Body of pancreas (tissue), 4 donors: ENCODE data around the gene REELD1. TPM values are rescaled to one million over a fixed set of nuclear protein-coding genes. Genes with fewer than 3 reads are reported as not detected.

Experiments
- ATAC-seq: fragments of 150-250 bp; one replicate; pipeline ENCODE4 v1.9.1; 2016
- DNase-seq, 4 donors: peaks; one replicate each; pipeline ENCODE4 v3.0.0-alpha.2; 2019
- H3K27ac ChIP-seq, 4 donors: fragments of 200-600 bp; sonication (generic); 1 replicate in 3 of 4; 2 replicates in 1 of 4; pipeline versions ENCODE4 v1.5.1 to v1.6.1; 2016 to 2019; ENCODE audit warnings: mild to moderate bottlenecking in 1 of 4, mixed read lengths in 1 of 4, moderate library complexity in 1 of 4
- H3K27me3 ChIP-seq, 2 donors: fragments of 200-600 bp; sonication (generic); one replicate each; pipeline ENCODE4 v1.6.0; 2016; ENCODE audit warnings: mild to moderate bottlenecking in 1 of 2
- H3K36me3 ChIP-seq, 2 donors: fragments of 200-600 bp; sonication (generic); replicated peaks in 1 of 2; 2 replicates each; pipeline ENCODE4 v1.5.1; 2016; ENCODE audit warnings: low read depth in 2 of 2; ENCODE audit not compliant: insufficient read depth in 1 of 2
- H3K4me1 ChIP-seq: fragments of 200-600 bp; sonication (generic); one replicate; pipeline ENCODE4 v1.6.0; 2016
- H3K4me3 ChIP-seq, 2 donors: fragments of 200-600 bp; sonication (generic); 1 replicate in 1 of 2; 2 replicates in 1 of 2; pipeline ENCODE4 v1.5.1; 2016 to 2019
- H3K9me3 ChIP-seq, 3 donors: fragments of 200-600 bp; sonication (generic); 1 replicate in 2 of 3; 2 replicates in 1 of 3; pipeline ENCODE4 v1.5.1; 2016
- POLR2A ChIP-seq, 3 donors: fragments of 450-650 bp; IDR thresholded peaks; one replicate each; pipeline ENCODE4 v1.6.1; 2016; ENCODE audit warnings: antibody characterized with exemption in 3 of 3, mild to moderate bottlenecking in 2 of 3
- WGBS, 2 donors: methylation state at CpG; one replicate each; pipeline ENCODE4 v1.1.5; 2017; 5-methylcytosine and 5-hydroxymethylcytosine counted together
- intact Hi-C: fragments of 100-400 bp; cut with DNase I; formaldehyde crosslinking; loops from one replicate; pipeline ENCODE4 v1.15.1; 2023
- total RNA-seq, 2 donors: library from RNA; depleted of rRNA; stranded (reverse); fragments of >200 nt; gene quantifications; one replicate each; pipeline ENCODE4 v1.1.0, GENCODE V29; 2016
- TF ChIP-seq, protein P1 (sequence below), 7 experiments: fragments of 450-650 bp in 4 of 7; fragments of 200-600 bp in 3 of 7; sonication (generic) in 3 of 7; IDR thresholded peaks; one replicate each; pipeline ENCODE4 v1.5.1; 2016 to 2019; ENCODE audit warnings: antibody characterized with exemption in 7 of 7

Gene REELD1
- total RNA-seq, 2 donors from 2014 or later, result 0.78 TPM; not detected in 1

DNA sequence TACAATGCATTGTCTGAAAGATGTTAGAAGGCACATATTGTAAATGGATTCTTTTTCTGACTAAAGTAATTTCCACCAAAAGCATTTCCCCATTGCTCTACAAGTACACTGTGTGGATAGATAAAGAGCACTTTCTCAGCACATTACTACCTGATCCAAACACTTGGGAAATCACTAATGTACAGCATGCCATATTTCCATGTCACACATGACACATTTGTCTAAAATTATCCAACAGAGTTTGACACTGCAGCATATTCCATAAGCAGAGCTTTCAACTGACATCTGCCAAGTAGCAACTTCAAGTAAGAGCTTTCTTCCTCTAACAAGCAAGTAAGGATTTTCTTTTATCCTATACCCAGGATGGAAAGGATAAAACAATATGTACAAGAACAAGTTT, 49.5 kb downstream of the REELD1 start:
- H3K27me3 ChIP-seq, result no peaks in the 10 kb centered on the region
- H3K27ac ChIP-seq, result no peak overlapping the region
- ATAC-seq, result no peak
- H3K9me3 ChIP-seq, result no peaks in the 10 kb centered on the region
- no peaks in the 10 kb centered on the region for H3K4me1 ChIP-seq
- no peaks in the 10 kb centered on the region for H3K36me3 ChIP-seq
- intact Hi-C loops, result no loop called here
- no peak for DNase-seq
- no peak for TF ChIP-seq POLR2A (IDR thresholded peaks at IDR 0.05)
- TF ChIP-seq, protein P1, sequence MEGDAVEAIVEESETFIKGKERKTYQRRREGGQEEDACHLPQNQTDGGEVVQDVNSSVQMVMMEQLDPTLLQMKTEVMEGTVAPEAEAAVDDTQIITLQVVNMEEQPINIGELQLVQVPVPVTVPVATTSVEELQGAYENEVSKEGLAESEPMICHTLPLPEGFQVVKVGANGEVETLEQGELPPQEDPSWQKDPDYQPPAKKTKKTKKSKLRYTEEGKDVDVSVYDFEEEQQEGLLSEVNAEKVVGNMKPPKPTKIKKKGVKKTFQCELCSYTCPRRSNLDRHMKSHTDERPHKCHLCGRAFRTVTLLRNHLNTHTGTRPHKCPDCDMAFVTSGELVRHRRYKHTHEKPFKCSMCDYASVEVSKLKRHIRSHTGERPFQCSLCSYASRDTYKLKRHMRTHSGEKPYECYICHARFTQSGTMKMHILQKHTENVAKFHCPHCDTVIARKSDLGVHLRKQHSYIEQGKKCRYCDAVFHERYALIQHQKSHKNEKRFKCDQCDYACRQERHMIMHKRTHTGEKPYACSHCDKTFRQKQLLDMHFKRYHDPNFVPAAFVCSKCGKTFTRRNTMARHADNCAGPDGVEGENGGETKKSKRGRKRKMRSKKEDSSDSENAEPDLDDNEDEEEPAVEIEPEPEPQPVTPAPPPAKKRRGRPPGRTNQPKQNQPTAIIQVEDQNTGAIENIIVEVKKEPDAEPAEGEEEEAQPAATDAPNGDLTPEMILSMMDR (IDR thresholded peaks at IDR 0.05), result no peak
- H3K4me3 ChIP-seq, result no peak overlapping the region

DNA sequence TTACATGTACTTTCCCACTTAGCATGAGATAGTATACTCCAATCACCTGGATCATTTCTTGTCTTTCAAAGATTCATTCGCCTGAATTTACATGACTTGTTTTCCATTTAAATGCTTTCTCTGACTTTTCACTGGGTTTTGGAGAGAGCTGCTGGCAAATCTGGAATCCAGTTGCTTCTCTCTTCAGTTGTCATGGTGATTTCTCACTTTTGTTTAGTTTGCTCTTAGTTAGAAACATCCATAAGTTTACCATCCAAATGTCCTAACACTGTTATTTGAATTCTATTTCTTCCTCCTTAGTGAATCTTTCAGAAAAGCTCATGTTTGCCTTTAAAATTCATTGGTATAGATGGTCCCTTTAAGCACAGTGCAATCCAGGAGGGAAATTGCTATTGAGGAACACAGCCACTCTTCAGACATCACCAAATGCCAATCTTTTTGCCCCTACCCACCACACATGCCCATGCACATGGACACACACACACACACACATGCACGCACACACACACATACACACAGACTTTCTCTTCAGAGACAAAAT, 51.7 kb downstream of the REELD1 start:
- no peak overlapping the region for H3K4me3 ChIP-seq

DNA sequence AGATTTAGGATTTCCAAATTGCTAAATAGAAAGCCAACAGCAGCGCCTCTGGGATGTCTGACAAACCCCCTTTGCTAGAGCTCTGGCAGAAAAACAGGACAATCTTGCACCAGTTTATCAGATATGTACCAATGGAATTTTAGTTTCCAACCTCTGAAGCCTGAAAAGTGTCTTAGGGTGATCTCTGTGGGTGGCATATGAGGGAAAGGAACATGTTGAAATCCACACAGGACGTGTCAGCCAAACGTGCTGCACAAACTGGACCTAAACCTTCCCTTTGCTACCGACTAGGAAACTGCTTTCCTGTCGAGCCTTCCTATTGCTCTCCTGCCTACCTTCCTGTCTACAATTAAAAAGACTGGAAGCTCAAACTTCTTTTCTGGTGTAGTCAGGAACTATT, 53.5 kb downstream of the REELD1 start:
- no peak for DNase-seq
- ATAC-seq, result peak; percentile 15
- H3K4me3 ChIP-seq, result no peak overlapping the region
- H3K9me3 ChIP-seq, result no peaks in the 10 kb centered on the region
- intact Hi-C loops, result no loop called here
- 82 to 85% methylated on average over 5 of the region's 5 CpGs for WGBS, 2 donors
- no peaks in the 10 kb centered on the region for H3K4me1 ChIP-seq
- H3K36me3 ChIP-seq, result no peaks in the 10 kb centered on the region
- no peak overlapping the region for H3K27ac ChIP-seq
- no peaks in the 10 kb centered on the region for H3K27me3 ChIP-seq
- TF ChIP-seq POLR2A (IDR thresholded peaks at IDR 0.05), result no peak
- TF ChIP-seq, protein P1 (IDR thresholded peaks at IDR 0.05), result no peak

More for the DNA sequence above, 51.7 kb downstream of the REELD1 start:
- H3K9me3 ChIP-seq, result no peaks in the 10 kb centered on the region
- H3K27me3 ChIP-seq, result no peaks in the 10 kb centered on the region
- no peak overlapping the region for H3K27ac ChIP-seq
- DNase-seq, result no peak
- no peak for TF ChIP-seq POLR2A (IDR thresholded peaks at IDR 0.05)
- TF ChIP-seq, protein P1 (IDR thresholded peaks at IDR 0.05), result no peak
- ATAC-seq, result no peak
- 95 to 97% methylated on average over 2 of the region's 2 CpGs for WGBS, 2 donors
- intact Hi-C loops, result no loop called here
- no peaks in the 10 kb centered on the region for H3K36me3 ChIP-seq
- no peaks in the 10 kb centered on the region for H3K4me1 ChIP-seq

DNA sequence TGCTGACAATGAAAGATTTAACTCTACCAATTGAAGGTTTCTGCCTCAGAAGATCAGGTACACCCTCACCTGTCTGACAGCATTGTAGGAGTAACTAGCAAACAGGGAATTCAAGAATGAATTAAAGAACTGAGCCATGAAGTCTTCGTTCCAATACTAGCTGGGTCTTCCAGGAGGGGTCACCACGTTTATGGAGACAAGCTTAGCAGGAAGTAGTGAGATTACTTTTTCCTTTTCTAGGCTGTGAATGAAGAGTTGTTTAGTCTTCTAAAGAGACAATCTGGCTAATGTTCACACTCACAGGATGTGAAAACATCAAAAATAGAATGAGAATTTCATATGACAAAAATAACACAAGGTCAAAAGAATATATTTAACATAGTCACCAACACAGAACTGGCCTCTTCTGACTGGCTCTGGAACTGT, 54.9 kb downstream of the REELD1 start:
- no peak overlapping the region for H3K27ac ChIP-seq
- no peak for ATAC-seq
- no peak for TF ChIP-seq POLR2A (IDR thresholded peaks at IDR 0.05)
- TF ChIP-seq, protein P1 (IDR thresholded peaks at IDR 0.05), result no peak
- intact Hi-C loops, result no loop called here
- H3K36me3 ChIP-seq, result no peaks in the 10 kb centered on the region
- DNase-seq, result no peak
- H3K9me3 ChIP-seq, result no peaks in the 10 kb centered on the region
- no peak overlapping the region for H3K4me3 ChIP-seq
- no peaks in the 10 kb centered on the region for H3K4me1 ChIP-seq
- no peaks in the 10 kb centered on the region for H3K27me3 ChIP-seq
- 71 to 78% methylated on average over 2 of the region's 2 CpGs for WGBS, 2 donors

DNA sequence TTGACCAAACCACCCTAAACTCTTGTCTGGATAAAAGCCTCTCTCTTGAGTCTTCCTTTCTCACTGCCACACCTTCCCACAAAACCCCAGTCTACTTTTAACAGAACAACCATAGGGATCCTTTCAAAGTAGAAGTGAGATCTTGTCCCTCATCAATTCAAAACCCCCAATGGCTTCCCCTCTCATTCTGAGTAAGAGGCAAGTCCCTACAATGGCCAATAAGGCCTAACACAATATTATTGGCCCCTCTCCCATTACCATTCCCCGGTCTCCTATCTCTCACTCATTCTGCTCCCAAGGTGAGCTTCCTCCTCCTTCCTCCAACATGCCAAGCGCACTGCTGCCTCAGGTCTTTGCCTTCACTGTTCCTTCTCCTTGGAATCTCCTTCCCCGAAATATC, 57.1 kb downstream of the REELD1 start:
- Histone ChIP-seq H3K36me3 (no peaks in the 10 kb centered on the region), H3K27ac (no peak overlapping the region), H3K27me3 (no peaks in the 10 kb centered on the region), H3K4me1 (peaks cover 4% of the 10 kb centered on the region), H3K4me3 (no peak overlapping the region), H3K9me3 (no peaks in the 10 kb centered on the region)
- no peak for TF ChIP-seq POLR2A (IDR thresholded peaks at IDR 0.05)
- TF ChIP-seq, protein P1 (IDR thresholded peaks at IDR 0.05), result no peak
- DNase-seq (no peak), ATAC-seq (no peak)
- 89 to 96% methylated on average over 3 of the region's 3 CpGs for WGBS, 2 donors
- intact Hi-C loops, result no loop called here
